UCSD-AML1 (cell line): ENCODE measurements around the gene ALS2CL.
A peak's percentile ranks its signal among the peaks of the same experiment; 100 is the strongest.

Source experiments
- DNase-seq: peaks from one replicate; lab custom pipeline; 2025; ENCODE audit not compliant: unreplicated experiment; lab: John Stamatoyannopoulos, UW

The ALS2CL gene

GRCh38 chr3:46703013-46703520 lies 9.6 kb upstream of the ALS2CL start:
- no peak for DNase-seq

- no peak for DNase-seq
These were observed 8.9 kb upstream of the ALS2CL start for GRCh38 chr3:46702246-46703012.

DNA sequence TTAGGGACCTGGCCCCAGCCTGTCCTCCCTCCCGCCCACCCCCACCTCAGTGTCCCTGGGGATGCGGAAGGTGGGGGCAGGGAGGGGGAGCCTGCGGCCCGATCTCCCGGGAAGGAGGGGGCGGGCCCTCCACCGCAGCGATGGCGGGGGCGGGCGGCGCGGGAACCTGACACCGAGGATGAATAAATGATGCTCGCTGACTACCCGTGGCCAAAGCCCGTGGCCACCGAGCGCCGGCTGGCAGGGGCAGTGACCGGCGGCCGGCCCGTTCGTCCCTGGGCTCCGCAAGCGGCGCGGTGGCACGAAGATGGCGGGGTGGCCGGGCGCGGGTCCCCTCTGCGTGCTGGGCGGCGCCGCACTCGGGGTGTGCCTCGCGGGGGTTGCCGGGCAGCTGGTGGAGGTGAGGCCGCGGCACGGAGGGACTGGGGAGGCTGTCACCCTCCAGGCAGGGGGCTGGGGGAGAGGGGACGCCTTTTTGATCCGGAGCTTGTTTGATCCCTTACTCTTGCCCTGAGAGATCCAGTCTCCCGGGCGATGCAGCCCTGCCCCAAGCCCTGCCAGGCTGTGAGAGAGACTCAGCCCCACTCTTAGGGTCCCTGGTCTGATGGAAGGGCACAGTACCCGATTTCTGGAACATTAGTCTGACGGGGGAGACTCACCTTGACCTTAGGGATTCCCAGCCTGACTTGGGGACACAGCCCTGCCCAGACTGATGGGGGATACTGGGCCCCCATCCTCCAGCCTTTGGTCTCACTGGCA lies 7.9 kb upstream of the ALS2CL start, which contains the start of gene TMIE:
Gene TMIE (plus strand): TSS at position 212 of the 759 bp plus-strand sequence. CDS start 96 bp downstream, at position 308.
- no peak for DNase-seq

DNA sequence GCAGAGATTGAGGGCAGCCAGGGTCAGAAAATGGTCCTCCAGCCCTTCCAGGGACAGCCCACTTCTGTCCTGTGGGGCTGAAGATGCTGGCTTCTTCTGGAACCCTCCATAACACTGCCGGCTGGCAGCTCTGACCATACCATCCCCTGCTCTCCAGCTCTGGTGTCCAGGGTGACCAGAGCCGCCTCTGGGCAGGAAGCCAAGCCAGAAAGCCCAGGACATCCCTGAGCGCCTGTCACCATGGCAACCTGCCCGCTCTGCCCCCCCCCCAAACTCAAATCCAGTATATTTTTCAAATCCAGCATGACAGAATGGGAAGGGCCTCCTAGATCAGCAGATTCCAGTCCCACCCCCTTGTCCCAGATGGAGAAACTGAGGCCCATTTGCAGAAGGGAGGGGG lies 7.3 kb upstream of the ALS2CL start:
- DNase-seq: no peak

DNA sequence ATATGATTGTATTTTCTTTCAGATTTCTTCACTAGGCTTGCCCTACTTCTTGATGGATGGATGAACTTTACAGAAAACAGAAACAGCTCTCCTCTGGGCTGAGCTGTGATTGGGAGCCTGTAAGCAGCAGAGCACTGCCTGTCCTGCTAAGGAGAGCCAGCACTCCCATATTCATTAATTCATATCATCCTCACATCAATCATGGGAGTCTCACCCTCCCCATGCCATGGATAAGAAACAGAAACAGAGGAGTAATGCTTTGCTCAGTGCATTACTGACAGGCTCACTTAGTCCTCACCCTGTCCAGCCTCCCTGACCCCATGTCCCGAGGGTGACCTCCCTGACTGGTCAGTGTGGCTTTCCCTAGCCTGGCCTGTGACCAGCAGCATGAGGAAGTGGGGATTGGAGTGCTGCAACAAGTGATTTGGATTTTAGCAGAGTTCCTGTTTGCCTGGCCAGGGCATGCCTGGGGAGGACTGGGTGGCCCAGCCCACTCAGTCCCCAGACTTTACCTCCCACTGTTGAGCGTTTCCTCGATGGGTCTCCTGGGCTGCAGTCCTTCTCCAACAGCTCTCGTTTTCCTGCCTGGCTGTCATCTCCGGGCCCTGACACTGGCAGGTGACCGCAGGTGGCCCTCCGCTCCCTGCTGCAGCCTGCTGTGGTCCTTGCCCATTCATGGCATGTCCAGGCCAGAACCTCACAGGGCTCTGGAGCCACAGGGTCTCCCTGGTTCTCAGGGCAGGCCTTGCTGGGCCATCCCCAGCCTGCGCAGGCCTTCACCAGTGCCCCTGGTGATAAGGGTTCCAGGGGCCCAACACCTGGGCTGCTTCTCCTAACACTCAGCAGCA lies 6.4 kb upstream of the ALS2CL start:
- DNase-seq: peak; percentile 22

DNA sequence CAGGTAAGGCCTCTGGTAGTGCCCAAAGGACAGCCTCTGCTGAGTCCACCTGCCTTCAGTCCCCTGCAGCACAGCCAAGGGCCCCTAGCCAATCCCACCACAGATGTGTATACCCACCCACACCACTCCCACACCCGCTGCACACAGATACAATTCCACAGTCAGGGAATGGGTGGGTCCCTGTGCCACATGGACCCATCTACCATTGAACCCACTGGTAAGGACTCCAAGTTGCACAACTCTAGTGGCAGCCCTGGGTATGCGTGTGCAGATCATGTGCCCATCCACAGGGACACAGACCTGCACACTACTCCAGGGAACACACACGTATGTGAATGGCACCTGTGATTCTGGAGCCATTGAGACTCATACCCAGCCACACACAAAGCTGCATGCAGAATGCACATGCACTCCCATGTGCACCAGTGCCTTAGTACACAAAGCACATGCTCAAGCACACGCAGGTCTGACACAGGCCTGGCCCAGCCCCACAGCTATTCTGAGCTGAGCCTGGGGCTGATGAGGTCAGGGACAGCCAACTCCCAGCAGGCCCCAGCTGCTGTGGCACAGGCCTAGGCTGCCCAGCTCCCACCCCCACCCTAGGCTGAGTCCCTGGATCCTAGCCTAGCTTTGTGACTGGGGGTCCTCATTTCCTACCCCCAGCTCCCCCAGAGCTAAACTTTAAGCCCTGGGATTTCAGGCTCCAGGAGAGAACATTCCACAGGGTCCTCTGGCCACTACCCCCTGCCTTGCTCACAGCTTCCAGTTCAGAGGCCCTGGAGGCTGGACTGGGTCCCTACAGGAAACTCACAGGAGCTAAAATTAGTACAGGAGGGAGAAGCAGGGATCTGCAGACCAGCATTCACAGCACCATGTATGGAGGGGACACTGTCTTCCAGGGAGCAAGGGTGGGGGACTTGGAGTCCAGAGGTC lies 2.7 kb upstream of the ALS2CL start:
- peak; percentile 40 for DNase-seq

DNA sequence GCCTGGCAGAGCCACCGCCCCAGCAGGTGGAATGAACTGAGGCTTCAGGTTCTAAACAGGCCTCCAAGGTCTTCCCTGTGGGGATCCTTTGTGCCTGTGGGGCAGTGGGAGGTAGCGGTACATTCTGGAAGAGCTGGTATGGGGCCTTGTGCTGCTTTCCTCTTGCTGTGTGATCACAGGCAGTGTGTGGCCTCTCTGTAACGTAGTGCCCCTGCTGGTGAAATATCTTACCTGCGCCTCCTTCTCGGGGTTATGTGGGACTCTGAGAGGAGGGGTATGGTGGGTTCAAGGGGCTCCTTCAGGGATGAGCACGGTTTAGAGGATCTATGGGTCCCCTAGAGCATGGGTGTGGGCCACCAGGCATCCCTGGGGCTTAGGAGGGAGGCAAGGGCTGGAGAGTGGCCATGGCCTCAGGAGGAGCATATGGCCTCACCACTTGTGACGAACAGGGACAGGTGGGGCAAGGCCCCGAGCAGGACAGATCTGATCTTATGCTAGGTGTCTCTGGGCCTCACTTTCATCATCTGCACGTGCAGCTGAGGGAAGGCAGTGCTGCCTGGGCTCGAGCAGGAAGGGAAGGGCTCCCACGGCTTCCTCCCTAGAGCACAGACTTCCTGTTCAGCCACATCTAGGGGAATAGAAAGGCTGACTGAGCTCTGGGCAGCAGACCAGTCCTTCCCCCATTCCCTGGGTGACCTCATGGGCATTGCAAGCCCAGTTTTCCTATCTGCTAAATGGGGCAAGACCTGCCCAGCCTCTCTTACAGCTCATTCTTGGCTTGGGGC lies 1.9 kb upstream of the ALS2CL start:
- peak; percentile 83 for DNase-seq

DNA sequence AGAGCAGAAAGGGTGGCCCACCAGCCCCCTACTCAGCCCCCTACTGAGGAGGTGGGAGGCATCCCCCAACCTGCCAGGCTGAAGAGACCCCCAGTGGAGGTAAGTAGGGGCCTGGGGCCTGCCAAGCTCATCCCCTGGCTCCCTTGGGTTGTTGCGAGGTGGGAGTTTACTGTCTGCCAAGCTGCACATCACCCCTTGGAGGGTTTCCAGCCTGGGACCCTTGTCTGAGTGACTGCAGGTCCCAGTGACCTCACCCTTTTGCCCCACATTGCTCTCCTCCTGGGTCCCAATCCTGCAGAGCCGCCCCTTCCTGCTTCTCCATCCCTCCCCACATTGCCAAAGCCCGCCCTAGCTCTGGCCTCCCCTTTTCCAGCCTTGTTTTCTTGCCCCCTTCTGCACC lies 1.0 kb upstream of the ALS2CL start:
- DNase-seq: no peak

- peak; percentile 64 for DNase-seq
These were observed 380 bp upstream of the ALS2CL start for GRCh38 chr3:46693892-46694226.

GRCh38 chr3:46692566-46692990 lies 901 bp downstream of the ALS2CL start:
- DNase-seq: no peak

DNA sequence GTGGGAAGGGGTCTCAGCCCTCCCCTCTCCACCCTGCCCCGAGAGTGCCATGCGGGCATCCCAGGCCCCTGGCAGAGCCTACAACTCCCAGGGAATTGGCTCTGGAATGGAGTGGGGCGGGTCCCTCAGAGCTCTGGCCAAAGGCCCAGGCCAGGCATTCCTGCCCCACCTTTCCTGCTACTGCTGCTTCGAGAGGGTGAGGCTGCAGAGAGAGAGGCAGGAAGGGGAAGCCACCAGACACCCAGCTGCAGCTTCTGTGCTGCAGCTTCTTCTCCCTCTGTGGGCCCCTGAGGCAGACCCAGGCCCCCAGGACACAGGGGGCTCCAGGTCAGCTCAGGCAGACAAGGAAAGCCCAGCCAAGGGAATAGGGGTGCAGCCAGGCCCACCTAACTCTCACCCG lies 2.7 kb downstream of the ALS2CL start:
- DNase-seq: peak; percentile 19

DNA sequence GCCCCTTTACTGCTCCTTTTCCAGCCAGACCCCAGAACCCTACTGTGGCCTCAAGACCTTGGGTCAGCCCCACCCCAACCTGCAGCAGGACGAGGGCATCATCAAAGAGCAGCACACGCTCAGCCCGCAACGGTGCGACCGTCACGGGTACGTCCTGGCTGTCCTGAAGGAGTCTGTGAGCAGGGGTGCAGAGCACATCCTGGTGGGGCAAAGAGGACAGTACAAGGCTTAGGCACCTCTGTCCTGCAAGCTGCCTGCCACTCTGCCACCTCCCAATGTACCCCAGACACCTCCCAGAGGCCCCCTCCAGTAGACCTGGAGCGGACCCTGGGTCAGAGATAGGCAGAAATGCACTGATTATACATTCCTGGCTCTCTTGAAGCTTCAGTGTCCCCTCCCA lies 8.0 kb downstream of the ALS2CL start:
- DNase-seq: no peak

GRCh38 chr3:46684891-46685290 lies 8.6 kb downstream of the ALS2CL start:
- DNase-seq: no peak

- DNase-seq: no peak
These were observed 10.5 kb downstream of the ALS2CL start for GRCh38 chr3:46682974-46683373.

GRCh38 chr3:46681856-46682540 lies 11.5 kb downstream of the ALS2CL start:
- no peak for DNase-seq

DNA sequence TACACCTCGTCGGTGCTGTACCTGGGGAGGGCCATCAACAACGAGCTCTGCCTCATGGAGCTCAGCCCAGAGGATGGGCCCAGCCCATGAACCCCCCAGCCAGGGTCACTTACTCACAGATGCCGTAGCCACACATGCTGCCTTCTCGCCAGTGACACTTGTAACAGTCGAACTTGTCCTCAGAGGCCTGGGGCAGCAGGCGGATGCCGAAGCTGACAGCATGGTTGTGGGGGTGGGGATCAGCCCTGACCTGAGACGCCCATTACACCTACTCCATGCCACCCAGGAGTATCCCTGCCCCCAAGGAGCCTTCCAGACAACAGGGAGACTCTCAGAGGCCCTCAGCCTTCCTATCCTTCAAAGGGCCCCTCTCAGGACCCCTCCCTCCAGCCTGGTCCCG lies 12.1 kb downstream of the ALS2CL start:
- no peak for DNase-seq

- DNase-seq: no peak
These were observed 13.1 kb downstream of the ALS2CL start for GRCh38 chr3:46680298-46680826.

DNA sequence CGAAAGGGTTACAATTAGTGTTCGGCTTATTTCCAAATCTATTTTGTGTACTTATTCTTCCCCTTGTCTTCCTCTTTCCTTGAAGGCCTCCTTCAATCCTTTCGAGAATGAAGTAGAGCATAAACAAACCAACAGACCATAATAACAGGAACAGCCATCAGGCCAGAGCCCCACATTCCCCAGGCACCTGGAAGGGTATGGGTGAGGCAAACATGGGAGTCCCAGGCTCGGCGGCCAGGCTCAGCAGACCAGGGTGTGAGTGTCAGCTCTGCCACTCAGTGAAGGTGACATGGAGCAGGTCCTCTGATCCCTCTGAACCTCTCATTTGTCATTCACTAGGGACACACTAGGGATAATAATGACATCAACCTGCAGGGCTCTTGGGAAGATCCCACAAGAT lies 13.8 kb downstream of the ALS2CL start:
- DNase-seq: no peak

DNA sequence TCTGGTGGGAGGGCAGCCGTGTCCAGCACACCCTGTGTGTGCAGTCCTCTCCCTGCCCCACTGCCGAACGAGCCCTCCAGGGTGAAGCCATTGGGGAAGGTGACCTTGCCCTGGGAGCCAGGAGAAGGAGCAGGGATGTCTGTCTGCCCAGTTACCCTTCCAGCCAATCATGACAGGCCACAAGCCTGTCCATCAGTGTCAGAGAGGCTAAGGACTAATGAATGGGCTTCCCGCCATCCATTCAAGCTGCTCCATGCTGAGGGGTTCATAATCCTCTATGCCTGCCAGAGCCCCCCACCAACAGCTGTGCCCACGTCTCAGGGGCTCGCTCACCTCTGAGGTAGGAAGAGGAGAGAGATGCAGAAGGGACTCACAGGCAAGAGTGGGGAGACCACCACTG lies 15.2 kb downstream of the ALS2CL start:
- DNase-seq: no peak
